ENCODE results near the gene RAB36.

- TF ChIP-seq CTCF (IDR thresholded peaks at IDR 0.05; ENCODE audit: poor library complexity) (no peak), EZH2 (IDR thresholded peaks at IDR 0.05; ENCODE audit: borderline replicate concordance) (no peak), EZH2phosphoT487 (IDR thresholded peaks at IDR 0.05; ENCODE audit: low read depth, severe bottlenecking, unreplicated experiment) (no peak)
Measured at GRCh38 chr22:23113847-23114720, 31.2 kb upstream of the RAB36 start.
